ENCODE data around the gene MPIG6B. TPM values are rescaled to one million over a fixed set of nuclear protein-coding genes. Genes with fewer than 3 reads are reported as not detected.

Gene MPIG6B
- total RNA-seq, 1 experiment from 2014 or later = not detected

DNA sequence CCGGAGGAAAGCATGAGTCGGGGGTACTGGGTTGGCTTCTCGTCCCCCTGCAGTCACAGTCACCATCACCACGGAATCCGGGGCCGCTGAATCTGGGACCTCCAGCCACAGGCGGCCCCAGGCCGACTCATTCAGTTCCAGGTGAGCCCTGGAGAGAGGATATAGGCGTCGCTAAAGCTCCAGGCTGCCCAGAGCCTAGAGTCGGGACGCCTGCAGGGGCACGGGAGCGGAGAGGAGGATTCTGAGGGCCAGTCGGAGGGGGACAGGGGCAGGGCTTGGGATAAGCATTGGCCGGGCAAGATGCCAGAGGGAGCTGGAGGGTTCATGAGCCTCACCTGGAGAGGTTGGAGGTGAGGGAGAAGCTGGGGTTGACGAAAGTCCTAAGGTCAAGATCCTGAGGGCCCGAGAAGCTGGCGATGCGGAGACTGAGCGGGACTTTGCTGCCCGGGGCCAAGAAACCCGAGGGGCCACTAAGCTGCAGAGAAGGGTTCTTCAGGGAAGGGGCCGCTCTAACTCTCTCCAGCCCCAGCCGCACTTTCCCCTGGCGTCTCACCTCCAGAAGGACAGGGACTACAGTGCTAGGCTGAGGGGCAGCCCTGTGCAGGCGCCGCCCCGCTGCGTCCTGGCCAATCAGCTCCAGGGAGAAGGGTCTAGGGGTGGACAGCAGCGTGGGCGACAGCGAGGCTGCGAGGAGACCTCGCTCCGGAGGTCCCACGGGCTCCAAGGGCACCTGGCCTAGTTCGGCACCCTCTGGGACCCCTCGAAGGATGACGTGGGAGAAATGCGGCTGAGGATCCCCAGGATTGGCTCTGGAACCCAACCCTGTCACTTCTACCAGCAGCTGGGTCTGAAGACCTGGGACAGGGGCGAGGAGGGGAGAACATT lies 43.0 kb downstream of the MPIG6B start:
- Histone ChIP-seq H3K9ac (ENCODE audit: extremely low read depth, insufficient read length, low read length) (no peak overlapping the region), H4K91ac (ENCODE audit: insufficient read length, low read depth, low read length) (no peak overlapping the region), H2BK20ac (ENCODE audit: low read depth, low read length, poor library complexity, severe bottlenecking) (no peak overlapping the region), H3K4me2 (ENCODE audit: insufficient read depth, insufficient read length, low read length) (no peak overlapping the region), H2AFZ (ENCODE audit: low read length) (no peak overlapping the region), H3K23me2 (ENCODE audit: insufficient read length, low read depth, low read length, poor library complexity, severe bottlenecking) (no peaks in the 10 kb centered on the region), H2BK120ac (ENCODE audit: low read depth, low read length, poor library complexity, severe bottlenecking) (no peak overlapping the region), H3K9me3 (ENCODE audit: control insufficient read depth, low read depth, low read length) (no peaks in the 10 kb centered on the region), H3K4ac (ENCODE audit: low read depth, low read length) (no peak overlapping the region), H3K23ac (ENCODE audit: insufficient read length, low read depth, low read length) (no peak overlapping the region), H3K4me1 (ENCODE audit: insufficient read depth, low read length) (no peaks in the 10 kb centered on the region), H4K5ac (ENCODE audit: insufficient read length, low read depth, low read length) (no peak overlapping the region), H3K27me3 (ENCODE audit: insufficient read depth, low read length) (no peaks in the 10 kb centered on the region), H3T11ph (ENCODE audit: low read length) (no peak overlapping the region), H3K56ac (ENCODE audit: insufficient read length, low read depth, low read length) (no peak overlapping the region), H3K79me1 (ENCODE audit: insufficient read depth, low read depth, low read length, poor library complexity, severe bottlenecking) (no peaks in the 10 kb centered on the region), H2BK15ac (ENCODE audit: low read depth, low read length) (no peak overlapping the region), H2AK5ac (ENCODE audit: insufficient read length, low read length) (no peak overlapping the region), H3K18ac (ENCODE audit: insufficient read length, low read depth, low read length) (no peak overlapping the region), H3K27ac (ENCODE audit: insufficient read length, low read depth, low read length) (no peak overlapping the region), H2BK12ac (ENCODE audit: insufficient read length, low read depth, low read length) (no peak overlapping the region), H2BK5ac (ENCODE audit: insufficient read length, low read length) (no peak overlapping the region), H4K8ac (replicated peaks; ENCODE audit: insufficient read length, low read depth, low read length) (no peak overlapping the region), H3K14ac (ENCODE audit: insufficient read depth, low read length) (no peak overlapping the region; the same call in 1 of the 2 replicates), H4K20me1 (ENCODE audit: control insufficient read depth, insufficient read depth, insufficient read length) (no peaks in the 10 kb centered on the region), H3K79me2 (ENCODE audit: insufficient read depth, low read length) (no peaks in the 10 kb centered on the region)
- peak overlapping the region; percentile 34 to 50; a peak in 4 of 5 replicates for H3K4me3 Mint-ChIP-seq
- H3K36me3 Mint-ChIP-seq (ENCODE audit: insufficient read depth in 1 of 3, low read depth in 3 of 3) = peaks cover 6 to 20% (median 12%) of the 10 kb centered on the region in 3 experiments; a peak in 5 of 7 replicates
- H3K9me3 Mint-ChIP-seq = no peaks in the 10 kb centered on the region; a peak in 1 of 5 replicates
- no CpG with 5 or more reads among the region's 42 CpGs for WGBS (ENCODE audit: extremely low coverage, insufficient read length, low lambda C conversion rate)
- TF ChIP-seq, protein P1, sequence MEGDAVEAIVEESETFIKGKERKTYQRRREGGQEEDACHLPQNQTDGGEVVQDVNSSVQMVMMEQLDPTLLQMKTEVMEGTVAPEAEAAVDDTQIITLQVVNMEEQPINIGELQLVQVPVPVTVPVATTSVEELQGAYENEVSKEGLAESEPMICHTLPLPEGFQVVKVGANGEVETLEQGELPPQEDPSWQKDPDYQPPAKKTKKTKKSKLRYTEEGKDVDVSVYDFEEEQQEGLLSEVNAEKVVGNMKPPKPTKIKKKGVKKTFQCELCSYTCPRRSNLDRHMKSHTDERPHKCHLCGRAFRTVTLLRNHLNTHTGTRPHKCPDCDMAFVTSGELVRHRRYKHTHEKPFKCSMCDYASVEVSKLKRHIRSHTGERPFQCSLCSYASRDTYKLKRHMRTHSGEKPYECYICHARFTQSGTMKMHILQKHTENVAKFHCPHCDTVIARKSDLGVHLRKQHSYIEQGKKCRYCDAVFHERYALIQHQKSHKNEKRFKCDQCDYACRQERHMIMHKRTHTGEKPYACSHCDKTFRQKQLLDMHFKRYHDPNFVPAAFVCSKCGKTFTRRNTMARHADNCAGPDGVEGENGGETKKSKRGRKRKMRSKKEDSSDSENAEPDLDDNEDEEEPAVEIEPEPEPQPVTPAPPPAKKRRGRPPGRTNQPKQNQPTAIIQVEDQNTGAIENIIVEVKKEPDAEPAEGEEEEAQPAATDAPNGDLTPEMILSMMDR (conservative IDR thresholded peaks at IDR 0.05) = no peak
- peak; percentile 74 for DNase-seq
- peaks cover 25 to 27% of the 10 kb centered on the region in 2 experiments for H3K4me1 Mint-ChIP-seq
- peak overlapping the region in 2 of 3 experiments; percentile 69 to 87; a peak in 3 of 7 replicates for H3K27ac Mint-ChIP-seq
- H3K27me3 Mint-ChIP-seq (ENCODE audit: low read depth) = no peaks in the 10 kb centered on the region; the same call in 1 of the 2 replicates
